HEK293T (cell line): ENCODE measurements around the gene FABP2.

Source experiments
- CTCF ChIA-PET: fragments of 350-600 bp; formaldehyde crosslinking; extraction: SDS; loops from one replicate; lab custom pipeline; 2021; ENCODE audit warnings: antibody characterized with exemption, inconsistent platforms; lab: Yijun Ruan, JAX
- POLR2A ChIA-PET: fragments of 350-600 bp; formaldehyde crosslinking; extraction: SDS; loops from one replicate; lab custom pipeline; 2020; ENCODE audit warnings: antibody characterized with exemption, inconsistent platforms; lab: Yijun Ruan, JAX
- DNase-seq: peaks from one replicate; pipeline ENCODE4 v3.0.0; 2012; ENCODE audit warnings: mixed read lengths; ENCODE audit errors: extremely low spot score
- ARNT ChIP-seq: fragments of 450-650 bp; IDR thresholded peaks from 2 replicates; pipeline ENCODE4 v1.6.1; 2017; ENCODE audit warnings: mild to moderate bottlenecking
- BHLHE40 ChIP-seq: fragments of 450-650 bp; IDR thresholded peaks from 2 replicates; pipeline ENCODE4 v1.6.1; 2016; ENCODE audit warnings: mild to moderate bottlenecking, moderate library complexity, borderline replicate concordance
- CTBP1 ChIP-seq: fragments of 450-650 bp; IDR thresholded peaks from 2 replicates; pipeline ENCODE4 v1.6.1; 2016; ENCODE audit warnings: borderline replicate concordance
- ELF4 ChIP-seq: fragments of 450-650 bp; IDR thresholded peaks from 2 replicates; pipeline ENCODE4 v1.6.1; 2017; ENCODE audit warnings: antibody characterized with exemption
- FOXA1 ChIP-seq: fragments of 450-650 bp; IDR thresholded peaks from 2 replicates; pipeline ENCODE4 v1.6.1; 2016; ENCODE audit warnings: mild to moderate bottlenecking
- FOXK2 ChIP-seq: fragments of 450-650 bp; IDR thresholded peaks from 2 replicates; pipeline ENCODE4 v1.6.1; 2016; ENCODE audit warnings: mild to moderate bottlenecking
- FOXM1 ChIP-seq: fragments of 450-650 bp; IDR thresholded peaks from 2 replicates; pipeline ENCODE4 v1.6.1; 2017; ENCODE audit warnings: mild to moderate bottlenecking, borderline replicate concordance
- HDGF ChIP-seq: fragments of 450-650 bp; IDR thresholded peaks from 2 replicates; pipeline ENCODE4 v1.6.1; 2017; ENCODE audit warnings: antibody characterized with exemption, borderline replicate concordance
- L3MBTL2 ChIP-seq: fragments of 450-650 bp; conservative IDR thresholded peaks from 2 replicates; pipeline ENCODE4 v1.6.1; 2016; ENCODE audit warnings: mild to moderate bottlenecking
- LEF1 ChIP-seq: fragments of 450-650 bp; IDR thresholded peaks from 2 replicates; pipeline ENCODE4 v1.6.1; 2017; ENCODE audit warnings: mild to moderate bottlenecking, borderline replicate concordance
- NFRKB ChIP-seq: fragments of 450-650 bp; IDR thresholded peaks from 2 replicates; pipeline ENCODE4 v1.6.1; 2016; ENCODE audit warnings: mild to moderate bottlenecking, moderate library complexity
- SP1 ChIP-seq: fragments of 450-650 bp; IDR thresholded peaks from 2 replicates; pipeline ENCODE4 v1.6.1; 2017
- SUZ12 ChIP-seq: fragments of 450-650 bp; IDR thresholded peaks from 2 replicates; pipeline ENCODE4 v1.6.1; 2016; ENCODE audit warnings: mild to moderate bottlenecking
- TARDBP ChIP-seq: fragments of 450-650 bp; IDR thresholded peaks from 2 replicates; pipeline ENCODE4 v1.6.1; 2016
- ZNF384 ChIP-seq: fragments of 450-650 bp; IDR thresholded peaks from 2 replicates; pipeline ENCODE4 v1.6.1; 2016
- TF ChIP-seq, protein P1 (sequence below): fragments of 450-650 bp; IDR thresholded peaks from 2 replicates; pipeline ENCODE4 v1.6.1; 2016

The FABP2 gene

DNA sequence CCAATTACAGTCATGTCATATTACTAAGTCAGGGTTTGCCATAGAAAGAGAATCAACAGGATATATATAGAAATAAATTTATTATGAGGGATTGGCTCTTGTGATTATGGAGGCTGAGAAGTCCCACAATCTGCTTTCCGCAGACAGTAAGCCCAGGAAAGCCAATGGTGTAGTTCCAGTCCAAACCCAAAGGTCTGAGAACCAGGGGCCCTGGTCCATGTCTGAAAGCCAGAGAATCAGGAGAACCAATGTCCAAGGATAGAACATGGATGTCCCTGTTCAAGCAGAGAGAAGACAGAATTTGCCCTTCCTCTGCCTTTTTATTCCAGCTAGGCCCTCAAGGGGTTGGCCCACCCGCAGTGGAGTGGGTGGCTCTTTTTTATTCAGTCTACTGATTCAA is 25.6 kb downstream of the FABP2 start:
- ChIA-PET POLR2A (no interaction called here), CTCF (interaction anchor here (1.0 kb wide), 1 partner anchor 83 kb away, joined by 3 read pairs; no protein-coding TSS in a partner anchor)
- no peak for DNase-seq
- TF ChIP-seq ZNF384 (no peak), HDGF (no peak), SUZ12 (no peak)

DNA sequence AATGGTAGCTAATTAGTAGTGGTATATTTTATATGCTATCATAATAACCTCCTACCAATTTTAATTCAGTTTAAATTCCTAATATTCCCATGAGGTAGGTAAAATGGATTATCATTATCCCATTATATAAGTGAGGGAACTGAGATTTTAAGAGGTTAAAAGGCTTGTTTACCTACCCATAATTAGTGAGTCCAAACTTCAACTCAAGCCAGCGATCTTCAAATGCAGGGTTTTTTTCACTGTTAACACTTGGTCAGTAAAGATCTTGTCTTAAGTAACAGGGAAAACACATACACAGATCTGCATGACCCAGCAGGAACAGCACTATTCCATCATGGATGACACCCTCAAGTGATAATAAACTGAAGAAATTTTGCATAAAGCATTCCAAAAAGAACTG is 31.3 kb downstream of the FABP2 start:
- ChIA-PET CTCF (no interaction called here), POLR2A (interaction anchor here (1.9 kb wide), 1 partner anchor 10 kb away, joined by 4 read pairs; a partner anchor contains a TSS)
- no peak for DNase-seq
- TF ChIP-seq HDGF = no peak
- TF ChIP-seq SP1 = no peak
- TF ChIP-seq BHLHE40 = no peak
- TF ChIP-seq TARDBP = no peak
- TF ChIP-seq SUZ12 = no peak
- no peak for TF ChIP-seq FOXK2
- TF ChIP-seq ARNT = no peak
- no peak for TF ChIP-seq FOXA1
- TF ChIP-seq L3MBTL2 = no peak
- no peak for TF ChIP-seq ZNF384
- no peak for TF ChIP-seq CTBP1
- TF ChIP-seq FOXM1 = no peak
- no peak for TF ChIP-seq NFRKB
- TF ChIP-seq, protein P1, sequence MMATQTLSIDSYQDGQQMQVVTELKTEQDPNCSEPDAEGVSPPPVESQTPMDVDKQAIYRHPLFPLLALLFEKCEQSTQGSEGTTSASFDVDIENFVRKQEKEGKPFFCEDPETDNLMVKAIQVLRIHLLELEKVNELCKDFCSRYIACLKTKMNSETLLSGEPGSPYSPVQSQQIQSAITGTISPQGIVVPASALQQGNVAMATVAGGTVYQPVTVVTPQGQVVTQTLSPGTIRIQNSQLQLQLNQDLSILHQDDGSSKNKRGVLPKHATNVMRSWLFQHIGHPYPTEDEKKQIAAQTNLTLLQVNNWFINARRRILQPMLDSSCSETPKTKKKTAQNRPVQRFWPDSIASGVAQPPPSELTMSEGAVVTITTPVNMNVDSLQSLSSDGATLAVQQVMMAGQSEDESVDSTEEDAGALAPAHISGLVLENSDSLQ = no peak

DNA sequence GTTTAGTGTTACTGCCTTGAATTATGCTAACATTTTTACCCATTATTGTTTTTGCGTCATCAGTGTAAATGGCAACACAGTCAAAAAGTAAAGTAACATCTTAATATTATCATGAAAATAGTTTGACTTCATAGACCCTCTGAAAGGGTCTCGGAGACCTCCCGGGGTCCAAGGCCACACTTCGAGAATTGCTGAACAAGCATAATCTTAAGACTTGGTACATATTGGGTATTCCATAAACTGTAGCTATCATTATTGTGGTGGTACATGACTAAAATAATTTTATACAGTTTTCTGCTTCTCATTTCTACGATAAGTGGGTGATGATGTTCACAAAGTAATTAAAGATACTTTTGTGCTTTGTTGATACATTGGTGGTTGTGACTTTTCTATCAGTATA is 32.6 kb downstream of the FABP2 start:
- ChIA-PET POLR2A (interaction anchor here (0.8 kb wide), 1 partner anchor 77 kb away, joined by 3 read pairs; the partner anchor contains the start of gene USP53), CTCF (no interaction called here)
- TF ChIP-seq LEF1 (no peak), SUZ12 (no peak), CTBP1 (no peak), FOXA1 (no peak), FOXK2 (no peak), ELF4 (no peak), SP1 (no peak), TARDBP (no peak), HDGF (no peak), FOXM1 (no peak), L3MBTL2 (no peak), BHLHE40 (no peak), ARNT (no peak), NFRKB (no peak), ZNF384 (no peak)
- TF ChIP-seq, protein P1 = no peak
- no peak for DNase-seq

DNA sequence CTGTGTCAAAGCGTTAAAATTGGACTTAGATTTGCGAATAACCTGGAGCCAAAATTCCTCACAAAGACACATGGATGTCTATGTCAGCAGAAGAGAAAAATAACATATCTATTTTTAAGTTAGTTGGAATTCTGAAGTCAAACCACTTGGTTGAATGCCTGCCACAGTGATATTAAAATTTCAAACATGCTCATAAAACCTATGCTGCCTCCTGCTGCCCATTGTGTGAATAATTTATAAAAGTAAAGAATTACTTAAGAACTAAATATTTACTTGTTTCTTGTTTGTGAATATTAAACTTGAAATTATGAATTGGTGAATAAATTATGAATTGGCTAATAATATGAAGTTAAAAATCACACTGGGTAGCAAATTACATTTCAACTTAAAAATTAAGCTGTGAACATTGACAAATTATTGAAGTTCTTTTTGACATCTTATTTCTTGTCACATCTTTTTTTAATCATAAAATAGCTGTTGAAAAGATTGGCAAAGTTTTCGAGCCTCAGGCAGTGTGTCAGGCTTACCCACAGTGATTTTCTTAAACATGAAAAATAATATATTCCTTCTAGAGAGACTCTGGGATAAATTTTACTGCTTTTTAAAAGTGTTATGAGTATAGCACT is 35.4 kb downstream of the FABP2 start:
- POLR2A ChIA-PET = no interaction called here
- no peak for DNase-seq

DNA sequence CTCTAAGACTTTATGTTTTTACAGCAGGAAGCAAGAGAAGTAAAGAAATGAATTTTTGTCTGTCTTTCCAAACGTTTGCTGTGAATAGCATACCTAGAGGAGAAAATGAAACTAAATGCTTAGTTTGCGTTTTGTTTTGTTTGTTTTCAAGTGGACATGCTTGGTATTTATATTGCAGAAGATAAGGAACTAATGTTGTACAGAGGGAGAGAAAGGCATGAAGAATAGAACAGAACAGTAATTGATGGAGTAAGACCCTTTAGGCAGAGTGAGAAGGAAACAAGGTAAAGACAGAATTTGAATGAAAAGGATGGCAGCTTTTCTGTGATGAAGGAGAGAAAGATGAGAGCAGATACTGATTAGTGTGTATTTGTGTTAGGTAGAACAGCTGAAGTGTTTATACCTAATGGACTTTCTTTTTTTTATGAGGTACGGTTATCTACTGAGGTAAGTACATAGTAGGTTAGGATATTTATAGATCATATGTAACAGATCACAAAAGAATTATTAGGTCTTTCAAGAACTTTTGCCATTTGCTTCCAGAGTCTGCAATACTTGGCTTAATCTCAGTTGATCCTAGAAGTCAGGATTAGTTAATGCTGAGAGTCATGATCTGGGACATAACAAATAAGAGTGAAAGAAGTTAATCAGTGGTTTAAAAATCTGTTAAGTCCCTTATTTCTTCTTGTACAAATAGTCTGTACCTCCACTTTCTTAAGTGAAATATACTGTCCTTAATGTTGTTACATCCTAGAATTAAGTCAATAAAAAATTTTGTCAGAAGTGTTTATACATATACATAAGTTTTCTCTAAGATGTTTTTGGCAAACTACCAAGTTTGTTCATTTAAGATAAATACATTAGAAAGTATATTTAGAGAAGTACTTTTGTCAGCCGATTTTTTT is 36.8 kb downstream of the FABP2 start:
- ChIA-PET CTCF (no interaction called here), POLR2A (no interaction called here)
- DNase-seq = no peak
- TF ChIP-seq SUZ12 = no peak
- TF ChIP-seq HDGF = no peak
- no peak for TF ChIP-seq ZNF384
- TF ChIP-seq NFRKB = no peak
- no peak for TF ChIP-seq TARDBP
- TF ChIP-seq, protein P1 = no peak
- no peak for TF ChIP-seq BHLHE40
- TF ChIP-seq SP1 = no peak
- TF ChIP-seq ELF4 = no peak
- no peak for TF ChIP-seq CTBP1
- TF ChIP-seq FOXK2 = no peak
- no peak for TF ChIP-seq L3MBTL2
- TF ChIP-seq FOXA1 = no peak
- TF ChIP-seq ARNT = no peak

More for the DNA sequence above, 35.4 kb downstream of the FABP2 start:
- CTCF ChIA-PET = interaction anchor here (0.6 kb wide), 1 partner anchor 229 kb away, joined by 4 read pairs; no protein-coding TSS in a partner anchor
- no peak for TF ChIP-seq TARDBP
- TF ChIP-seq LEF1 = no peak
- TF ChIP-seq, protein P1 = no peak
- TF ChIP-seq NFRKB = no peak
- no peak for TF ChIP-seq CTBP1
- TF ChIP-seq HDGF = no peak
- no peak for TF ChIP-seq ZNF384
- no peak for TF ChIP-seq FOXA1
- TF ChIP-seq FOXM1 = no peak
- TF ChIP-seq BHLHE40 = no peak
